Measurements from ENCODE around the gene ZNF507.
A peak's percentile ranks its signal among the peaks of the same experiment; 100 is the strongest.

ZNF507 gene

GRCh38 chr19:32345261-32346207 is at the start of gene ZNF507:
Gene ZNF507 (plus strand): TSS chr19:32345610. CDS start chr19:32352831, 7,221 bp downstream.
- peak; percentile 75 for DNase-seq (ENCODE audit: low spot score)

- DNase-seq (ENCODE audit: low spot score) = no peak
Observed at GRCh38 chr19:32296694-32297093, 48.7 kb upstream of the ZNF507 start.

DNA sequence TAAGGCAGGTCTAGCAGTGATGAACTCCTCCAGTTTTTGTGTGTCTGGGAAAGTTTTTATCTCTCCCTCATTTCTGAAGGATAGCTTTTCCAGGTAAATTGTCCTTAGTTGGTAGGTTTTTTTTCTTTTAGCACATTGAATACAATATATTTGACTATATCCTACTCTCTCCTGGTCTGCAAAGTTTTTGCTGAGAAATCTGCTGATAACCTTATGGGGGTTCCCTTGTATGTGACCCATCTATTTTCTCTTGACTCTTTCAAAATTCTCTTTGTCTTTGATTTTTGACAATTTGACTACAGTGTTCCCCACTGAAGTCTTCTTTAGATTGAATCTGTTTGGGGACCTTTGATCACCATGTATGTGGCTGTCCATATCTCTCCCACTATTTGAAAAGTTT is 42.6 kb upstream of the ZNF507 start:
- DNase-seq (ENCODE audit: low spot score) = no peak

DNA sequence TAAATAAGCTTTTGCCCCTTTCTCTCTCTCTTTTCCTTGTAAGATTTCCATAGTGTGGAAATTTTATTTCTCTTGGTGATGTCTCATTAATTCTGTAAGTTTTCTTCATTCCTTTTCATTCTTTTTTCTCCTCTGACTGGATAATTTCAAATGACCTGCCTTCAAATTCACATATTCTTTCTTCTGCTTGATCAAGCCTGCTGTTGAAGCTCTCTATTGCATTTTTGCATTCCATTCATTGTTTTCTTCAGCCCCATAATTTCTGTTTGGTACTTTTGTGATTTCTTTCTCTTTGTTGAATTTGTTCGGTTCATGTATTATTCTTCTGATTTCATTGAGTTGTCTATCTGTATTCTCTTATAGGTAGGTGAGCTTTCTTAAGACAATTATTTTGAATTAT is 42.2 kb upstream of the ZNF507 start:
- DNase-seq (ENCODE audit: low spot score) = no peak

DNA sequence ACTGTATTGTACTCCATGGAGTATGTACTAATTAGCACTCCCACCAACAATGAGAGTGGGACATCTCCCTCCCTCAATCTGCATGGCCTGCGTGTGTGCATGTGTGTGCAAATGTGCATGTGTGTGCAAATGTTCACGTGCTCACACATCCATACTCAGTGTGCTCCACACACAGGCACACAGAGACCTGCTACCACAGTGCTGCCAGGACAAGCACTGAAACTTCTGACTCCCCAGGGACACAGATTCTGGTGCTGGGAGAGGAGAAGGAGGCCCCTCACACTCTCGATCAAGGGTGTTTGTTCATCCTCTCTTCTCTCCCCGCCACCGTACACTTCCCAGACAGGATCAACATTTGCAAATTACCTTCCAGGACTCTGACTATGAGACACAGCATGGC is 37.8 kb upstream of the ZNF507 start:
- no peak for DNase-seq (ENCODE audit: low spot score)

DNA sequence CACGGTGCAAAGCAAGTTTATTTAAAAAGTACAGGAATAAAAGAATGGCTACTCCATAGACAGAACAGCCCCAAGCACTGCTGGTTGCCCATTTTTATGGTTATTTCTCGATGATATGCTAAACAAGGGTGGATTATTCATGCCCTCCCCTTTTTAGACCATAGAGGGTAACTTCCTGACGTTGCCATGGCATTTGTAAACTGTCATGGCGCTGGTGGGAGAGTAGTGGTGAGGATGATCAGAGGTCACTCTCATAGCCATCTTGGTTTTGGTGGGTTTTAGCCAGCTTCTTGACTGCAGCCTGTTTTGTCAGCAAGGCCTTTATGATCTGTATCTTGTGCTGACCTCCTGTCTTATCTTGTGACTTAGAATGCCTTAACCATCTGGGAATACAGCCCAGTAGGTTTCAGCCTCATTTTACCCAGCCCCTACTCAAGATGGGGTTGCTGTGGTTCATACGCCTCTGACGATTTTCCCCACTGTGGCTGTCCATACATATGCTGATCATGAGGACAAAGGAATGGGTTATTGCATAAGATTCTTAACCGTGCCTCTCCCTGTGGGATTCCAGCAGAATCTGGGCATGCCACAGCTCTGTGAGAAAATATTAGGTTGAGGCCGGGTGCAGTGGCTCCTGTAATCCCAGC is 36.9 kb upstream of the ZNF507 start:
- DNase-seq (ENCODE audit: low spot score) = no peak

DNA sequence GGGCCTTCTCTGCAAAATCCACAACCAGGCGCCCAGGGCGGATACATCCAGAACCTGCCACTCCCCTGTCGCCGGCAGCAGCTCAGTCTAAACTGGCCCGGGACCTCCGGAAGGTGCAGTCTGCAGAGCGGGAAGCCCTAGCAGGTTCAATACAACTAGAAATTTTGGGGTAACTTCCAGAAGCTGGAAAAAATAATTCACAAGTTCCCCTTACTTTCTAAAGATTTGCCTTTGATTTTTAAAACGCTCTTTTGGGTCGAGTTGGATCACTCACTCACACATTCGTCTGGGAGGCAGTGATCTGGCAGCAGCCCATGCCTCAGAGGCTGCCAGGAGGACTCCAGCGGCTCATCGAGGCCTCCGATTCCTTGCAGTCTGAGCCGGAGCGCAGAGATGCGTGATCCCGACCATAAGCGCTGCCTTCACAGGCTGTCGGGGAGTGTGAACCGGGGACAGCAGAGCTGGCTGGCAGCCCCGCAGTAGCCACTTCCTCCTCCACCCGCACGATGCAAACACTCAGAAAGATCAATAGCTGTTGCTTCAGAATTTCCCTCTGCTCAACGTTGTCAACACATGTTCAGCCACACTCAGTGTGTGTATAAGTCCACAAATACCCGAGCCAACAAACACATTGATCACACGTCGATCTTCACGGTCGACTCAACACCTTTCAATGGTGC is 35.6 kb upstream of the ZNF507 start:
- no peak for DNase-seq (ENCODE audit: low spot score)

GRCh38 chr19:32311371-32311770 is 34.0 kb upstream of the ZNF507 start:
- no peak for DNase-seq (ENCODE audit: low spot score)

DNA sequence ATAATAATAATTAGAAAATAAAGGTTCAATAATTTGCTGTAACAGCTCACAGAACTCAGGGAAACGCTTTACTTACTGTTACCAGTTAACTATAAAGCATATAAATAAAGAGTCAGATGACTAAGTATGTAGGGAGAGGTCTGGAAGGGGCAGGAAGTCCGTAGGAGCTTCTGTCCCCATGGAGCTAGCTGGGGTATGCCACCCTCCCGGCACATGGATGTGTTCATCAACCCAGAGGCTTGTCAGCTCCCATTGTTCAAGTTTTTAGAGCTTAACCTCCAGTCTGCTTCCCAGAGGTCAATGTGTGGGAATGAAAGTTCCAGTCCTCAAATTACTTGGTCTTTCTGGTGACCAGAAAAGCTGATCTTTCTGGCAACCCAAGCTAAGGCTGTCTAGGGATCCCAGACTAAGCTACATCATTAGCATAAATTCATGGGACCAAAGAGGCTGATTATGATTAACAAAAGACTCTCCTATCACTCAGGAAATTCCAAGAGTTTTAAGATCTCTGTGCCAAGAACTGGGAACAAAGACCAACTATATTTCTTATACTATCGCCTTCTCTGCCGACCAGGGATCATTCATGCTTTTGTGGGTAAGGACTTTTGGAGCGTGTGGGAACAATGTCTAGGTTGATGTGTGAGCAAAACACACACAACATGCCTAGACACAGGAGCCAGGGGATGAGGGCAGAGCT is 31.7 kb upstream of the ZNF507 start:
- DNase-seq (ENCODE audit: low spot score) = no peak

GRCh38 chr19:32316034-32316433 is 29.4 kb upstream of the ZNF507 start:
- DNase-seq (ENCODE audit: low spot score) = no peak

GRCh38 chr19:32317086-32317485 is 28.3 kb upstream of the ZNF507 start:
- no peak for DNase-seq (ENCODE audit: low spot score)

DNA sequence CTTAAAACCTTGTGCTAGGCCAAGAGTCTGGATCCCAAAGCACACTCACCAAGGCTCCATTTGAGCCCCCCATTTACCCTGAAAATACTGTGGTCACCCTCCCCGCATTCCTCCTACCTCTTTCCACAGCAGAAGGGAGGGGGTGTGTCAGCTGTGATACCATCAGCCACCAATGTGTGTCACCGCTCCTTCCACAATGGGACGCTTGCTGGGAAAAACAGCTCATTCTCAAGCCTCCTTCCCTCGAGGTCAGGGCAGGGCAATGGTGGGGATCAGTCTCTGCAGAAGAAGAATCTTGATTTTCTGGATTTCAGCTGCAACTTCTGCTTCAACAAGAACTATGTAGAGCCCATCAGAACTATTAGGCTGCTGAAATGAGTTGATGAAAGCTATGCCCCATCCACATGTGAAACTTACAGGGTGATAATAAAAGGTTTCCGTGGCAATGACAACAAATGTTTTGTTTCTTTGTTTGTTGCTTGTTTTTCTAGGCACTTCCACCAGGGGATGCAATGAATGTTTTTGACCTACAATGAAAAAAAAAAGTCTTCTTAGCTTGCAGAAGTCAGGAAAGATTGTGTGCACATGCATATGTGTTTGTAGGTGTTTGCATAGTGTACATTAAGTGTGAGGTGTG is 26.4 kb upstream of the ZNF507 start:
- no peak for DNase-seq (ENCODE audit: low spot score)

GRCh38 chr19:32322541-32322940 is 22.9 kb upstream of the ZNF507 start:
- DNase-seq (ENCODE audit: low spot score) = no peak

GRCh38 chr19:32324631-32325285 is 20.7 kb upstream of the ZNF507 start:
- DNase-seq (ENCODE audit: low spot score) = no peak

- no peak for DNase-seq (ENCODE audit: low spot score)
Observed at GRCh38 chr19:32330213-32330857, 15.1 kb upstream of the ZNF507 start.

- no peak for DNase-seq (ENCODE audit: low spot score)
Observed at GRCh38 chr19:32333227-32333626, 12.2 kb upstream of the ZNF507 start.

GRCh38 chr19:32336259-32337083 is 8.9 kb upstream of the ZNF507 start:
- DNase-seq (ENCODE audit: low spot score) = no peak

DNA sequence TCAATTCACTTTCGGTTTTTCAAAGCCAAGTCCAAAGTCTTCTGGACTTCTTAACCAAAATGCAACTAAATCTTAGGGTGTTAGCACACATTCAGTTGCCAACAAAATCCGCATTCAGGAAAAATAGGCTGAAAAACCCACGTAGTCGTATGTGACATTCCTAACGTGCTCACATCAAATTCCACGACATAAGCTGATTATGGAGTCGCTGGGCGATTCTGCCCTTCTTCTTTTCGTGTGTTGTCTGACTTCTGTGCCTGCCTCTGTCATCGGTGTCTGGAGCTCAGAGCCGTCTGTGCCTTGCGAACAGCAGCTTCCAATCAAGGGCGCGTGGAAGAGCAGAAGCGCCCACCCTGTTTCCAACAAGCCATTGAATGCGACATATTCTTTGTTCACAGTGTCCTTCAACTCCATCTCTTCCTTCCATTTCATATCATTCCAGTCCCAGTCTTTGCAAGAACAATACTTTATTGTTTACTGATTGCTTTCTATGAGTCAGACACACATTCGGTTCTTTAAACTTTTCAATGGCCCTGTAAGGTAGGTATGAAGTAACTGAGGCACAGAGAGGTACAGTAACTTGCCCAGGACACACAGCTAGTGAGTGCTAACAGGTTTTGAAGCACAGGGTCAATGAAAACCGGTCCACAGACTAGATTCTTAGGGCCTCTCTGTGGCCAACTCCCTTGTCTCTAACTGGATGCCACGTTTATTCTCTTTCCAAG is 8.2 kb upstream of the ZNF507 start:
- DNase-seq (ENCODE audit: low spot score) = no peak

DNA sequence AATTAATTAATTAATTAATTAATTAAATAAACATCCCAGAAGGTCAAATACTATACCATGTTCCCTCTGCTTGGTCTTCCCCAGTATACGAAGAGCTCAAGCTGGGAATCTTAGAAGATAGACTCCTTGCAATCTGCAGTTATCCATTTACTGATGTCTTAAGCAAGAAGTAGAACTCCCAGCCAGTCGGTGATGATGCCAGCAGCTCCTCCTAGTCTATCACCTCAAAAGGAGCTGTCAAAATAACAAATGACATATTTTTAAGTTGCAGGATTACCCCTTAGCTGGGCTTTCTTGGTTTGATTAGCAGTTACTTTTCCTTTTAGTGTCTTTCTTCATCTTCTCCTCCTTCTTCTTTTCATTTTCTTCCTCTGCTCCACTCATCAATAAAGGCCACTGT is 6.0 kb upstream of the ZNF507 start:
- no peak for DNase-seq (ENCODE audit: low spot score)

All from CD4-positive, alpha-beta T cell treated with Interleukin-15 for 4 hours (primary cell).